GM19372 (cell line): Measurements from ENCODE around the gene BCL2L11.
A peak's percentile ranks its signal among the peaks of the same experiment; 100 is the strongest.

ENCODE experiments used
- ATAC-seq: cut with Tn5 transposase; IDR thresholded peaks from one replicate; pipeline ENCODE4 v1.9.1; 2021; ENCODE audit warnings: mild to moderate bottlenecking, low read depth, moderate library complexity; ENCODE audit not compliant: unreplicated experiment

BCL2L11 gene

GRCh38 chr2:111117598-111118480, 2.9 kb upstream of the BCL2L11 start:
- ATAC-seq, result no peak

- ATAC-seq, result no peak
Measured at GRCh38 chr2:111118481-111118980, 2.2 kb upstream of the BCL2L11 start.

GRCh38 chr2:111118981-111119821, 1.5 kb upstream of the BCL2L11 start:
- no peak for ATAC-seq

GRCh38 chr2:111119822-111120252, 877 bp upstream of the BCL2L11 start:
- no peak for ATAC-seq

- peak; percentile 0 for ATAC-seq
Measured at GRCh38 chr2:111121028-111121827, 514 bp downstream of the BCL2L11 start.

GRCh38 chr2:111121828-111122630, 1.3 kb downstream of the BCL2L11 start:
- peak; percentile 35 for ATAC-seq

- ATAC-seq, result peak; percentile 1
Measured at GRCh38 chr2:111122631-111123421, 2.1 kb downstream of the BCL2L11 start.

GRCh38 chr2:111123751-111124150, 3.0 kb downstream of the BCL2L11 start:
- no peak for ATAC-seq

GRCh38 chr2:111126581-111126980, 5.9 kb downstream of the BCL2L11 start:
- ATAC-seq, result no peak

- ATAC-seq, result no peak
Measured at GRCh38 chr2:111127351-111127750, 6.6 kb downstream of the BCL2L11 start.

- ATAC-seq, result no peak
Measured at GRCh38 chr2:111128096-111128495, 7.4 kb downstream of the BCL2L11 start.

GRCh38 chr2:111133603-111134002, 12.9 kb downstream of the BCL2L11 start:
- no peak for ATAC-seq

- ATAC-seq, result no peak
Measured at GRCh38 chr2:111134055-111134454, 13.3 kb downstream of the BCL2L11 start.

GRCh38 chr2:111135237-111135909, 14.7 kb downstream of the BCL2L11 start:
- no peak for ATAC-seq

- ATAC-seq, result no peak
Measured at GRCh38 chr2:111135910-111136297, 15.2 kb downstream of the BCL2L11 start.

- ATAC-seq, result no peak
Measured at GRCh38 chr2:111138839-111139238, 18.1 kb downstream of the BCL2L11 start.

GRCh38 chr2:111139637-111140317, 19.1 kb downstream of the BCL2L11 start:
- ATAC-seq, result no peak

- ATAC-seq, result no peak
Measured at GRCh38 chr2:111140815-111141214, 20.1 kb downstream of the BCL2L11 start.
